NCI-H82 treated with DMSO at 0.1 percent for 48 hours (cell line): ENCODE results near the gene KRI1.
"Not testable (repeated sequence)": the region's sequence is repeated elsewhere in the genome, so short reads cannot be mapped to it uniquely, and the experiment has no call there.

ENCODE experiments used
- DNase-seq: peaks from one replicate; lab custom pipeline; 2025; ENCODE audit not compliant: unreplicated experiment; lab: John Stamatoyannopoulos, UW

Gene KRI1

GRCh38 chr19:10550336-10550735, 15.5 kb downstream of the KRI1 start:
- DNase-seq = no peak

GRCh38 chr19:10549733-10550132, 16.1 kb downstream of the KRI1 start:
- no peak for DNase-seq

- no peak for DNase-seq
Measured at GRCh38 chr19:10548746-10549276, 17.0 kb downstream of the KRI1 start.

DNA sequence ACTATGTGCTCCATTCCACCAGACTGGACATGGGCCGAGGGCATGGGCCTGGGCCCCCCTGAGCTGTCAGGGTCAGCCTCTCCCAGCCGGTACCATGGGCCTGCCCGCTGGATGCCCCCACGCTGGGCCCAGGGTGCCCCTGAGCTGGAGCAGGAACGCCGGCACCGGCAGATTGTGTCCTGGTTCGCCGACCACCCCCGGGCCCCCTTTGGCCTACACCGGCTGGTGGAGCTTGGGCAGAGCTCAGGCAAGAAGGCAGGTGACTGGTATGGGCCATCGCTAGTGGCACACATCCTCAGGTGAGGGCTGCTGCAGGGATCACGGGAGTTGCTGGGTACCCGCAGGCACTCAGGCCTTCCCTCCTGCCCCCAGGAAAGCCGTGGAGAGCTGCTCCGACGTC, 19.0 kb downstream of the KRI1 start:
- DNase-seq = no peak

DNA sequence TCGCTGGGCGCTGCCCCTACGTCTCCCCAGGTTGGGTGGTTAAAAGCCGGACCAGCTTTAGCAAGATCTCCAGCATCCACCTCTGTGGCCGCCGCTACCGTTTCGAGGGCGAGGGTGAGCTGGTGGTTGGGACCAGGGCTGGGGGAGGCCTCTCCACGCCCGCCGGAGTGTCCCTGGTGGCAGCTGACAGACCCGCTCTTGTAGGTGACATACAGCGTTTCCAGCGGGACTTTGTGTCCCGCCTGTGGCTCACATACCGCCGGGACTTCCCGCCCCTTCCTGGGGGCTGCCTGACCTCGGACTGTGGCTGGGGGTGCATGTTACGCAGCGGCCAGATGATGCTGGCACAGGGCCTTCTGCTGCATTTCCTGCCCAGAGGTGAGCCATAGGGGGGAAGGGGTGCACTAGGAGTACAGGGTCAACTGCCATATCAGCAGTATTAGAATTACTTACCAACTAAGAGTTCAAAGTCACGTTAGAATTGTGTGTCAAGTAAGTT, 21.0 kb downstream of the KRI1 start:
- no peak for DNase-seq

DNA sequence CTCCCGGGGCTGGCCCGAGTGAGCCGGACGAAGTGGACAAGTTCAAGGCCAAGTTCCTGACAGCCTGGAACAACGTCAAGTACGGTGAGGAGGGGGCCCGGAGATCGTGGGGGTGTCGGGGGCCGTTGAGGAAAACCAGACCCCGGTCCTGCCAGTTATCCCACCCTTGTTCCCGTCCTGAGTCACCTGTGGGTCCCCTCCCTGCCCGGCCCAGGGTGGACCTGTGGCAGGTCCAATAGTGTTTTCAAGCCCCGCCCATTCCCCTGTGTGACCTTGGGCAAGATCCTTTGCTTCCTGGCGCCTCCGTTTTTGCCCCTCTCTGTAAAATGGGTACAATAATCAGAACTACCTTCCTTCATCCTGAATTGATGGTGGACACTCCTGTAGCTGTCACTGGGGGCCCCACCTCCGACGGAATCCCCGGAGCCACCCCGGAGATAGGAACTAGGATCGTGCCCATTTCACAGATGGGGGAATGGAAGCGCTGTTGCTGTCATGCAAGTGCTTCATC, 21.5 kb downstream of the KRI1 start:
- no peak for DNase-seq

- no peak for DNase-seq
Measured at GRCh38 chr19:10543420-10544241, 22.2 kb downstream of the KRI1 start, which contains the start of gene ATG4D. TSS of gene ATG4D (plus strand) at chr19:10543904. CDS start at chr19:10544091, 187 bp downstream.

- no peak for DNase-seq
Measured at GRCh38 chr19:10543059-10543419, 22.8 kb downstream of the KRI1 start.

GRCh38 chr19:10539016-10539415, 26.8 kb downstream of the KRI1 start:
- not testable (repeated sequence) for DNase-seq

GRCh38 chr19:10538204-10538983, 27.4 kb downstream of the KRI1 start:
- DNase-seq = no peak

GRCh38 chr19:10537668-10538067, 28.1 kb downstream of the KRI1 start:
- no peak for DNase-seq

- no peak for DNase-seq
Measured at GRCh38 chr19:10535613-10536012, 30.2 kb downstream of the KRI1 start.

DNA sequence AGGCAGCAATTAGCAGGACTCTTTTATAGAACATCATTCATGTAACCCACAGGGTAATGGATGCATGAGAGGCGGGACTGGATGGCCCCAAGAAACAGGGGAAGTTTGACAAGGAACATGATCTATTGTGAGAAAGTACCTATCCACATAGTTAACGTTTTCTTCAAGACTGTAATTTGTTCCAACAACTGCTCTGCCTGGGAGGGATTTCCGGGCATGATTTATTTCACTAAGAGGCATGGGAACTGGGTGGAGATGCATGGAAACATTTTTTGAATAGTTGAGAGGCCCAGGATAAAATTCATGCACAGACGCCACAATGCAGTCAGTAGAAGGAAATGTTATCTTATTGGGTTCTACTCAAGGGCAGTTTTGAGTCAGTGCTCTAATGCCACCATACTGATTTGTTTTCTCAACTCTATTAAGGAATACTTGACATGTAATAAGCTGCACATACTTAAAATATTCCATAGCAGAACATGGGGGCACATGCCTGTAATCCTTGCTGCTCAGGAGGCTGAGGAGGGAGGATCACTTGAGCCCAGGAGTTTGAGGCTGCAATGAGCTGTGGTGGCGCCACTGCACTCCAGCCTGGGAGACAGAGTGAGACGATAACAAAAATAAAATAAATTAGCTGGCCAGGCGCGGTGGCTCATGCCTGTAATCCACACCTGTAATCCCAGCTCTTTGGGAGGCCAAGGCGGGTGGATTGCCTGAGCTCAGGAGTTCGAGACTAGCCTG, 32.0 kb downstream of the KRI1 start:
- DNase-seq = no peak

GRCh38 chr19:10532457-10532856, 33.4 kb downstream of the KRI1 start:
- no peak for DNase-seq

DNA sequence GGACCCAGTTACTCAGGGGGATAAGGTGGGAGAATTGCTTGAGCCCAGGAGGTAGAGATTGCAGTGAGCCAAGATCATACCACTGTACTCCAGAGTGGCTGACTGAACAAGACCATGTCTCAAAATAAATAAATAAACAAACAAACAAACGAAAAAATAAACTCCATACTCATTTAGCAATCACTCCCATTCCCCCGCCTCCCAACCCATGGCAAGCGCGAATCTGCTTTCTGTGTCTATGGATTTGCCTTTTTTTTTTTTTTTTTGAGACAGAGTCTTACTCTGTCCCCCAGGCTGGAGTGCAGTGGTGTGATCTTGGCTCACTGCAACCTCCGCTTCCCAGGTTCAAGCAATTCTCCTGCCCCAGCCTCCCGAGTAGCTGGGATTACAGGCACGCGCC, 38.9 kb downstream of the KRI1 start:
- not testable (repeated sequence) for DNase-seq

DNA sequence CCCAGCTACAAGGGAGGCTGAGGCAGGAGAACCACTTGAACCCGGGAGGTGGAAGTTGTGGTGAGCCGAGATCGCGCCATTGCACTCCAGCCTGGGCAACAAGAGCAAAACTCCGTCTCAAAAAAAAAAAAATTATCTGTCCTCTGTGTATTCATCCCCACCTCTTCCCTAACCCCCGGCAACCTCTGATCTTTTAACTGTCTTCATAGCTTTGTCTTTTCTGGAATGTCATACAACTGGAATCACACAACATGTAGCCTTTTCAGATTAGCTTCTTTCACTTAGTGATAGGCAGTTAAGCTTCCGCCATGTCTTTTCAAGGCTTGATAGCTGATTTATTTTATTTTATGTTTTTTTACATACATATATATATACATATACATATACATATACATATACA, 40.2 kb downstream of the KRI1 start:
- no peak for DNase-seq

- no peak for DNase-seq
Measured at GRCh38 chr19:10523135-10523636, 42.6 kb downstream of the KRI1 start.

- DNase-seq = no peak
Measured at GRCh38 chr19:10521461-10522171, 44.2 kb downstream of the KRI1 start.

DNA sequence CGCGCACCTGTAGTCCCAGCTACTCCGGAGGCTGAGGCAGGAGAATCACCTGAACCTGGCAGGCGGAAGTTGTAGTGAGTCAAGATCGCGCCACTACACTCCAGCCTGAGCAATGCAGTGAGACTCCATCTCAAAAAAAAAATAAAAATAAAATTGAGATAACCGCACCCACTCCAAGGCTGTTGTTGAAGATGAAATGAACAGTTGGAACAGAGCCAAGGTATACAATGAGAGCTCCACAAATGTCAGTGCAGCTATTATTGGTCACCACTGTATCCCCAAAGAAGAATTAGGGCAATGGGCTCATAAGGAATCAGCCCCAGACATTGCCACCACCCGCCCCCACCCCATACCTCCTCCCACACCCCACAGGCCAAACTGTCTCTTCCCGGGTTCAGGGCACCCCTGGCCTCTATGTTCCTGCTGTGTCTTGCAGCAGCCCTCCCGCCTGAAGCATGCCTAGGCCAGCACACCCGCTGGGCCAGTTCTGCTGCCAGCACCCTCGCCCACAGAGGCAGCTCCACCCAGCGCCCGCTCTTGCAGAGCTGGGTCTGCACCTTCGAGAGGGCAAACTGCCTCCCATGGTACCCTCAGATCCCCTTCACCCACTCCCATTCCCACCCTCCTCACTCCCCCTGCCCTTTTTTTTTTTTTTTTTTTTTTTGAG, 45.0 kb downstream of the KRI1 start:
- DNase-seq = no peak

DNA sequence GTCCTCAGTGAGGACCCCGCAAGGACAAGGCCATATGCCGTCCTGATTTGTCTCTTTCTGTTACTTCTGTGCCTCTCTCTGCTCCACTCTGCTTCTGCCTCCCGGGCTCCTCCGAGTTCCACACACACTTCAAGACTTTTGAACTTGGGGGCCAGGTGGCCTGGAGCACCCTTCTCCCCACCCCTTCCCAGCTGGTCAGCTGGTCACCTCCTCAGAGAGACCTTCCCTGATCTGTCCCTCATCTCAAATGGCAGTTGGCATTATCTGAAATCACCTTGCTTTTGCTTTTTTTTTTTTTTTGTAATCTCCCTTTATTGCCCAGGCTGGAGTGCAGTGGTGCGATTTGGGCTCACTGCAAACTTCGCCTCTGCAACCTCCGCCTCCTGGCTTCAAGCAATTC, 46.4 kb downstream of the KRI1 start:
- DNase-seq = no peak
